Ascending aorta (tissue), 2 donors: ENCODE results near the gene LTBP2. TPM values are rescaled to one million over a fixed set of nuclear protein-coding genes. Genes with fewer than 3 reads are reported as not detected.

Experiments used
- DNase-seq, 2 donors: peaks; one replicate each; pipeline ENCODE4 v3.0.0-alpha.2; 2019; ENCODE audit warnings: low spot score in 2 of 2
- H3K27ac ChIP-seq, 2 donors: fragments of 200-600 bp; sonication (generic); one replicate each; pipeline ENCODE4 v1.5.1; 2016 to 2017; ENCODE audit warnings: mild to moderate bottlenecking in 1 of 2
- H3K27me3 ChIP-seq: fragments of 200-600 bp; sonication (generic); one replicate; pipeline ENCODE4 v1.5.1; 2017
- H3K36me3 ChIP-seq, 2 donors: fragments of 200-600 bp; sonication (generic); one replicate each; pipeline ENCODE4 v1.5.1; 2016
- H3K4me1 ChIP-seq, 2 donors: fragments of 200-600 bp; sonication (generic); one replicate each; pipeline ENCODE4 v1.5.1; 2016 to 2017; ENCODE audit warnings: mild to moderate bottlenecking in 1 of 2
- H3K4me3 ChIP-seq, 2 donors: fragments of 200-600 bp; sonication (generic); one replicate each; pipeline ENCODE4 v1.5.1; 2016 to 2017; ENCODE audit warnings: mild to moderate bottlenecking in 1 of 2
- H3K9me3 ChIP-seq, 2 donors: fragments of 200-600 bp; sonication (generic); one replicate each; pipeline ENCODE4 v1.5.1; 2016
- CTCF ChIP-seq, 3 experiments: fragments of 200-600 bp in 2 of 3; fragments of 450-650 bp in 1 of 3; sonication (generic) in 2 of 3; IDR thresholded peaks; one replicate each; pipeline ENCODE4 v1.5.1; 2016 to 2019; ENCODE audit warnings: antibody characterized with exemption in 3 of 3, mild to moderate bottlenecking in 1 of 3, moderate library complexity in 1 of 3
- intact Hi-C: fragments of 100-400 bp; cut with DNase I; formaldehyde crosslinking; loops from one replicate; pipeline ENCODE4 v1.15.1; 2023
- total RNA-seq: library from RNA; depleted of rRNA; stranded (reverse); fragments of >200 nt; gene quantifications from one replicate; pipeline ENCODE4 v1.1.0, GENCODE V29; 2016

Gene LTBP2
- total RNA-seq, 1 donor from 2014 or later: 383 TPM

GRCh38 chr14:74582910-74583581 lies 29.0 kb downstream of the LTBP2 start:
- H3K4me3 ChIP-seq: no peak overlapping the region
- H3K36me3 ChIP-seq: peaks cover 4 to 20% of the 10 kb centered on the region in 2 donors
- H3K9me3 ChIP-seq: no peaks in the 10 kb centered on the region
- intact Hi-C loops: no loop called here
- TF ChIP-seq CTCF (IDR thresholded peaks at IDR 0.05): no peak
- H3K4me1 ChIP-seq: peaks cover 47 to 87% of the 10 kb centered on the region in 2 donors
- peak in 1 of 2 donors; percentile 85 for DNase-seq
- H3K27ac ChIP-seq: peak overlapping the region; percentile 91 to 94
- H3K27me3 ChIP-seq: no peaks in the 10 kb centered on the region

- peak overlapping the region; percentile 91 to 94 for H3K27ac ChIP-seq
- no peak overlapping the region for H3K4me3 ChIP-seq
- intact Hi-C loops: no loop called here
- H3K9me3 ChIP-seq: no peaks in the 10 kb centered on the region
- peaks cover under 1 to 15% of the 10 kb centered on the region in 2 donors for H3K36me3 ChIP-seq
- DNase-seq: no peak
- peaks cover 40 to 87% of the 10 kb centered on the region in 2 donors for H3K4me1 ChIP-seq
- no peak for TF ChIP-seq CTCF (IDR thresholded peaks at IDR 0.05)
- no peaks in the 10 kb centered on the region for H3K27me3 ChIP-seq
Observed at GRCh38 chr14:74580275-74580672, 31.8 kb downstream of the LTBP2 start.

GRCh38 chr14:74579447-74580274 lies 32.4 kb downstream of the LTBP2 start:
- peaks cover 40 to 88% of the 10 kb centered on the region in 2 donors for H3K4me1 ChIP-seq

GRCh38 chr14:74578479-74578878 lies 33.6 kb downstream of the LTBP2 start:
- TF ChIP-seq CTCF (IDR thresholded peaks at IDR 0.05): no peak
- Histone ChIP-seq H3K36me3 (peaks cover 0 to 9% of the 10 kb centered on the region in 2 donors), H3K27me3 (no peaks in the 10 kb centered on the region), H3K9me3 (no peaks in the 10 kb centered on the region), H3K4me3 (no peak overlapping the region), H3K4me1 (peaks cover 37 to 88% of the 10 kb centered on the region in 2 donors), H3K27ac (peak overlapping the region; percentile 91 to 94)
- intact Hi-C loops: no loop called here
- no peak for DNase-seq

More at GRCh38 chr14:74579447-74580274, 32.4 kb downstream of the LTBP2 start:
- DNase-seq: no peak
- Histone ChIP-seq H3K9me3 (no peaks in the 10 kb centered on the region), H3K27ac (peak overlapping the region; percentile 91 to 94), H3K27me3 (no peaks in the 10 kb centered on the region), H3K36me3 (peaks cover 0 to 15% of the 10 kb centered on the region in 2 donors), H3K4me3 (no peak overlapping the region)
- no peak for TF ChIP-seq CTCF (IDR thresholded peaks at IDR 0.05)
- intact Hi-C loops: no loop called here

GRCh38 chr14:74577948-74578275 lies 34.1 kb downstream of the LTBP2 start:
- intact Hi-C loops: no loop called here
- no peak overlapping the region for H3K4me3 ChIP-seq
- H3K9me3 ChIP-seq: no peaks in the 10 kb centered on the region
- peaks cover 0 to 9% of the 10 kb centered on the region in 2 donors for H3K36me3 ChIP-seq
- TF ChIP-seq CTCF (IDR thresholded peaks at IDR 0.05): no peak
- H3K27me3 ChIP-seq: no peaks in the 10 kb centered on the region
- H3K27ac ChIP-seq: peak overlapping the region; percentile 91 to 94
- DNase-seq: no peak
- H3K4me1 ChIP-seq: peaks cover 35 to 88% of the 10 kb centered on the region in 2 donors
